IMR-90 (cell line): ENCODE data around the gene SIM1. TPM values are rescaled to one million over a fixed set of nuclear protein-coding genes. Genes with fewer than 3 reads are reported as not detected.

Experiments used
- ATAC-seq: fragments of 200-7000 bp; cut with Tn5 transposase; 2 replicates; pipeline ENCODE4 v1.9.1; 2020; ENCODE audit warnings: low read depth, mild to moderate bottlenecking, moderate library complexity
- BruUV-seq: library from RNA; stranded (reverse); fragments of 400-500 nt; replicated peaks from 2 replicates; lab custom pipeline; 2021; lab: Mats Ljungman, UMichigan
- CTCF ChIA-PET: fragments of 300-600 bp; formaldehyde crosslinking; extraction: SDS; loops from one replicate; lab custom pipeline; 2021; ENCODE audit warnings: antibody characterized with exemption; lab: Yijun Ruan, JAX
- POLR2A ChIA-PET: fragments of 300-600 bp; sonication (Branson Sonifier 250); formaldehyde crosslinking; loops from one replicate; lab custom pipeline; 2022; ENCODE audit warnings: antibody characterized with exemption; ENCODE audit not compliant: unreplicated experiment; lab: Charles Lee
- DNase-seq: peaks from one replicate; pipeline ENCODE4 v3.0.0; 2013
- H2AFZ ChIP-seq: replicated peaks from 2 replicates; pipeline ENCODE3; 2013; ENCODE audit warnings: low read length, mild to moderate bottlenecking; ENCODE audit not compliant: poor library complexity
- H2AK5ac ChIP-seq: 2 replicates; pipeline ENCODE4 v1.6.1; 2013; ENCODE audit warnings: low read depth, low read length, inconsistent platforms
- H2AK9ac ChIP-seq: replicated peaks from 2 replicates; pipeline ENCODE3; 2013; ENCODE audit warnings: mild to moderate bottlenecking, low read depth, low read length, moderate library complexity; ENCODE audit not compliant: poor library complexity
- H2BK120ac ChIP-seq: 2 replicates; pipeline ENCODE4 v1.6.1; 2013; ENCODE audit warnings: low read depth, low read length, inconsistent platforms
- H2BK15ac ChIP-seq: 3 replicates; pipeline ENCODE4 v1.6.1; 2013; ENCODE audit warnings: low read depth, low read length, inconsistent platforms
- H2BK20ac ChIP-seq: 2 replicates; pipeline ENCODE4 v1.6.1; 2013; ENCODE audit warnings: low read depth, mild to moderate bottlenecking, inconsistent platforms, low read length, moderate library complexity
- H2BK5ac ChIP-seq: 2 replicates; pipeline ENCODE4 v1.6.1; 2013; ENCODE audit warnings: mild to moderate bottlenecking, low read depth, low read length, inconsistent platforms; ENCODE audit not compliant: poor library complexity, severe bottlenecking
- H3K14ac ChIP-seq: replicated peaks from 2 replicates; pipeline ENCODE4 v1.6.1; 2013; ENCODE audit warnings: low read depth, low read length, inconsistent platforms
- H3K18ac ChIP-seq: 2 replicates; pipeline ENCODE4 v1.6.1; 2013; ENCODE audit warnings: low read depth, low read length, control low read depth
- H3K23ac ChIP-seq: 2 replicates; pipeline ENCODE4 v1.6.1; 2013; ENCODE audit warnings: low read depth, low read length, inconsistent platforms
- H3K27ac ChIP-seq: 2 replicates; pipeline ENCODE4 v1.5.1; 2013; ENCODE audit warnings: mild to moderate bottlenecking, control low read depth, low read length; ENCODE audit not compliant: insufficient read depth
- H3K27me3 ChIP-seq: 2 replicates; pipeline ENCODE4 v1.6.1; 2013; ENCODE audit warnings: low read length; ENCODE audit not compliant: control insufficient read depth, insufficient read depth
- H3K36me3 ChIP-seq: 2 replicates; pipeline ENCODE4 v1.6.1; 2013; ENCODE audit warnings: low read length, mixed read lengths; ENCODE audit not compliant: control insufficient read depth, insufficient read depth
- H3K4ac ChIP-seq: 2 replicates; pipeline ENCODE4 v1.6.1; 2013; ENCODE audit warnings: low read depth, low read length, inconsistent platforms
- H3K4me1 ChIP-seq: 2 replicates; pipeline ENCODE4 v1.6.1; 2013; ENCODE audit warnings: low read length, mixed read lengths; ENCODE audit not compliant: control insufficient read depth, insufficient read depth
- H3K4me2 ChIP-seq: 2 replicates; pipeline ENCODE4 v1.6.1; 2013; ENCODE audit warnings: low read depth, mild to moderate bottlenecking, control low read depth, low read length, moderate library complexity
- H3K4me3 ChIP-seq: 2 replicates; pipeline ENCODE4 v1.5.1; 2013; ENCODE audit warnings: low read depth, mild to moderate bottlenecking, control low read depth, low read length, moderate library complexity; ENCODE audit not compliant: insufficient read depth
- H3K56ac ChIP-seq: 2 replicates; pipeline ENCODE4 v1.6.1; 2013; ENCODE audit warnings: low read length, inconsistent platforms; ENCODE audit not compliant: insufficient read depth; ENCODE audit errors: extremely low read depth
- H3K79me1 ChIP-seq, 2 experiments: 2 replicates each; pipeline ENCODE4 v1.6.1; 2013; ENCODE audit warnings: low read length in 2 of 2, inconsistent platforms in 1 of 2, low read depth in 1 of 2
- H3K9ac ChIP-seq: 2 replicates; pipeline ENCODE4 v1.6.1; 2013; ENCODE audit warnings: low read depth, low read length, control low read depth
- H3K9me1 ChIP-seq: 2 replicates; pipeline ENCODE4 v1.6.1; 2013; ENCODE audit warnings: low read length, inconsistent platforms; ENCODE audit not compliant: insufficient read depth
- H3K9me3 ChIP-seq: 2 replicates; pipeline ENCODE4 v1.6.1; 2013; ENCODE audit warnings: low read length; ENCODE audit not compliant: control insufficient read depth, insufficient read depth
- H4K20me1 ChIP-seq: 2 replicates; pipeline ENCODE4 v1.6.1; 2013; ENCODE audit warnings: low read length, inconsistent platforms; ENCODE audit not compliant: insufficient read depth
- H4K5ac ChIP-seq: 2 replicates; pipeline ENCODE4 v1.6.1; 2013; ENCODE audit warnings: mild to moderate bottlenecking, low read depth, low read length, control low read depth
- H4K8ac ChIP-seq, 2 experiments: 2 replicates each; pipeline ENCODE4 v1.6.1; 2013; ENCODE audit warnings: low read depth in 2 of 2, low read length in 2 of 2, control low read depth in 1 of 2, inconsistent platforms in 1 of 2
- H4K91ac ChIP-seq: 2 replicates; pipeline ENCODE4 v1.6.1; 2013; ENCODE audit warnings: low read depth, low read length, inconsistent platforms; ENCODE audit not compliant: insufficient read depth
- BHLHE40 ChIP-seq: fragments of 150-350 bp; IDR thresholded peaks from 2 replicates; pipeline ENCODE4 v1.6.1; 2016; ENCODE audit warnings: mild to moderate bottlenecking, low read depth, low read length
- CEBPB ChIP-seq: IDR thresholded peaks from 2 replicates; pipeline ENCODE4 v1.6.1; 2012; ENCODE audit warnings: low read depth, low read length, improper control_type of control experiment
- CHD1 ChIP-seq: IDR thresholded peaks from 2 replicates; pipeline ENCODE4 v1.6.1; 2012; ENCODE audit warnings: low read depth, low read length, improper control_type of control experiment
- MAFK ChIP-seq: IDR thresholded peaks from 2 replicates; pipeline ENCODE4 v1.6.1; 2012; ENCODE audit warnings: low read depth, low read length, improper control_type of control experiment
- MXI1 ChIP-seq: IDR thresholded peaks from 2 replicates; pipeline ENCODE4 v1.6.1; 2012; ENCODE audit warnings: low read depth, mild to moderate bottlenecking, low read length, moderate library complexity, borderline replicate concordance
- RCOR1 ChIP-seq: IDR thresholded peaks from 2 replicates; pipeline ENCODE4 v1.6.1; 2012; ENCODE audit warnings: mild to moderate bottlenecking, low read length, improper control_type of control experiment; ENCODE audit not compliant: insufficient replicate concordance
- RFX5 ChIP-seq: IDR thresholded peaks from 2 replicates; pipeline ENCODE4 v1.8.0; 2012; ENCODE audit warnings: low read depth, mild to moderate bottlenecking, low read length, moderate library complexity
- WGBS, 2 experiments: methylation state at CpG; one replicate each; pipeline versions ENCODE4 v1.1.5 to v1.1.7; 2013; ENCODE audit warnings: missing lambda C conversion rate in 2 of 2; ENCODE audit not compliant: insufficient read length in 1 of 2; ENCODE audit errors: extremely low coverage in 2 of 2; 5-methylcytosine and 5-hydroxymethylcytosine counted together
- dilution Hi-C: fragments of 300-500 bp; cut with HindIII; formaldehyde crosslinking; loops from one replicate; pipeline ENCODE4 v1.14.3; 2018; ENCODE audit warnings: low sequenced_read_pairs; ENCODE audit not compliant: unreplicated experiment
- in situ Hi-C: fragments of 300-500 bp; cut with MboI; formaldehyde crosslinking; loops from 3 replicates; pipeline ENCODE4 v1.14.3; 2019; ENCODE audit warnings: low sequenced_read_pairs, inconsistent platforms, mixed read lengths
- intact Hi-C: fragments of 100-400 bp; cut with micrococcal nuclease; formaldehyde crosslinking; loops from 2 replicates; pipeline ENCODE4 v1.10.0; 2022
- polyA plus RNA-seq, 3 experiments: library from polyadenylated mRNA; depleted of rRNA; stranded (reverse); fragments of >200 nt; gene quantifications; 2 replicates each; pipeline ENCODE4 v1.2.3, GENCODE V29; 2012; ENCODE audit warnings: low replicate concordance in 1 of 3
- total RNA-seq: library from RNA; depleted of rRNA; stranded (reverse); fragments of >200 nt; gene quantifications from 2 replicates; pipeline ENCODE4 v1.2.3, GENCODE V29; 2012
- TF ChIP-seq, protein P1 (sequence below): conservative IDR thresholded peaks from 2 replicates; pipeline ENCODE4 v1.5.1; 2012; ENCODE audit warnings: mild to moderate bottlenecking, low read depth, low read length, improper control_type of control experiment
- TF ChIP-seq, protein P2 (sequence below): fragments of 150-350 bp; IDR thresholded peaks from 2 replicates; pipeline ENCODE4 v1.6.1; 2016; ENCODE audit warnings: low read depth, mild to moderate bottlenecking, low read length, moderate library complexity, borderline replicate concordance
- TF ChIP-seq, protein P3 (sequence below): fragments of 150-350 bp; IDR thresholded peaks from 2 replicates; pipeline ENCODE4 v1.6.1; 2017; ENCODE audit warnings: mild to moderate bottlenecking, antibody characterized with exemption, low read length, low read depth

The SIM1 gene
- total and polyA plus RNA-seq, 2 of the 4 experiments (the other 2 are of a cell fraction): not detected

- Histone ChIP-seq H3K14ac (no peak overlapping the region), H3K9me3 (no peaks in the 10 kb centered on the region), H3K9ac (no peak overlapping the region), H3K79me1 (no peaks in the 10 kb centered on the region), H3K4me2 (no peak overlapping the region), H2AK5ac (no peak overlapping the region), H4K91ac (no peak overlapping the region), H3K18ac (no peak overlapping the region), H2BK15ac (no peak overlapping the region), H3K9me1 (no peaks in the 10 kb centered on the region), H3K56ac (no peak overlapping the region), H3K4ac (no peak overlapping the region), H2AK9ac (no peak overlapping the region), H3K27me3 (peaks cover 2% of the 10 kb centered on the region; the same call in 1 of the 2 replicates), H2BK5ac (no peak overlapping the region), H4K20me1 (no peaks in the 10 kb centered on the region), H4K8ac (no peak overlapping the region), H2AFZ (no peak overlapping the region), H3K4me1 (no peaks in the 10 kb centered on the region), H3K4me3 (no peak overlapping the region), H3K23ac (no peak overlapping the region), H2BK20ac (no peak overlapping the region), H3K27ac (no peak overlapping the region), H2BK120ac (no peak overlapping the region), H4K5ac (no peak overlapping the region), H3K36me3 (no peaks in the 10 kb centered on the region)
- DNase-seq (no peak), ATAC-seq (no peak)
- TF ChIP-seq, protein P1, sequence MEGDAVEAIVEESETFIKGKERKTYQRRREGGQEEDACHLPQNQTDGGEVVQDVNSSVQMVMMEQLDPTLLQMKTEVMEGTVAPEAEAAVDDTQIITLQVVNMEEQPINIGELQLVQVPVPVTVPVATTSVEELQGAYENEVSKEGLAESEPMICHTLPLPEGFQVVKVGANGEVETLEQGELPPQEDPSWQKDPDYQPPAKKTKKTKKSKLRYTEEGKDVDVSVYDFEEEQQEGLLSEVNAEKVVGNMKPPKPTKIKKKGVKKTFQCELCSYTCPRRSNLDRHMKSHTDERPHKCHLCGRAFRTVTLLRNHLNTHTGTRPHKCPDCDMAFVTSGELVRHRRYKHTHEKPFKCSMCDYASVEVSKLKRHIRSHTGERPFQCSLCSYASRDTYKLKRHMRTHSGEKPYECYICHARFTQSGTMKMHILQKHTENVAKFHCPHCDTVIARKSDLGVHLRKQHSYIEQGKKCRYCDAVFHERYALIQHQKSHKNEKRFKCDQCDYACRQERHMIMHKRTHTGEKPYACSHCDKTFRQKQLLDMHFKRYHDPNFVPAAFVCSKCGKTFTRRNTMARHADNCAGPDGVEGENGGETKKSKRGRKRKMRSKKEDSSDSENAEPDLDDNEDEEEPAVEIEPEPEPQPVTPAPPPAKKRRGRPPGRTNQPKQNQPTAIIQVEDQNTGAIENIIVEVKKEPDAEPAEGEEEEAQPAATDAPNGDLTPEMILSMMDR: no peak
- TF ChIP-seq, protein P2, sequence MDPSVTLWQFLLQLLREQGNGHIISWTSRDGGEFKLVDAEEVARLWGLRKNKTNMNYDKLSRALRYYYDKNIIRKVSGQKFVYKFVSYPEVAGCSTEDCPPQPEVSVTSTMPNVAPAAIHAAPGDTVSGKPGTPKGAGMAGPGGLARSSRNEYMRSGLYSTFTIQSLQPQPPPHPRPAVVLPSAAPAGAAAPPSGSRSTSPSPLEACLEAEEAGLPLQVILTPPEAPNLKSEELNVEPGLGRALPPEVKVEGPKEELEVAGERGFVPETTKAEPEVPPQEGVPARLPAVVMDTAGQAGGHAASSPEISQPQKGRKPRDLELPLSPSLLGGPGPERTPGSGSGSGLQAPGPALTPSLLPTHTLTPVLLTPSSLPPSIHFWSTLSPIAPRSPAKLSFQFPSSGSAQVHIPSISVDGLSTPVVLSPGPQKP: no peak
- TF ChIP-seq RCOR1 (no peak), CEBPB (no peak), RFX5 (no peak), BHLHE40 (no peak), MXI1 (no peak), CHD1 (no peak), MAFK (no peak)
- TF ChIP-seq, protein P3, sequence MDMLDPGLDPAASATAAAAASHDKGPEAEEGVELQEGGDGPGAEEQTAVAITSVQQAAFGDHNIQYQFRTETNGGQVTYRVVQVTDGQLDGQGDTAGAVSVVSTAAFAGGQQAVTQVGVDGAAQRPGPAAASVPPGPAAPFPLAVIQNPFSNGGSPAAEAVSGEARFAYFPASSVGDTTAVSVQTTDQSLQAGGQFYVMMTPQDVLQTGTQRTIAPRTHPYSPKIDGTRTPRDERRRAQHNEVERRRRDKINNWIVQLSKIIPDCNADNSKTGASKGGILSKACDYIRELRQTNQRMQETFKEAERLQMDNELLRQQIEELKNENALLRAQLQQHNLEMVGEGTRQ: no peak
- dilution Hi-C loops: no loop called here
- in situ Hi-C loops: no loop called here
- ChIA-PET CTCF (no interaction called here), POLR2A (no interaction called here)
- WGBS, 2 experiments: no CpG with 5 or more reads among the region's 3 CpGs
- intact Hi-C loops: no loop called here
- no TSS peak for BruUV-seq
Measured at GRCh38 chr6:100388868-100389519, 75.7 kb downstream of the SIM1 start.
